Lung (tissue), 12 donors: ENCODE measurements around the gene SLC8A2. TPM values are rescaled to one million over a fixed set of nuclear protein-coding genes. Genes with fewer than 3 reads are reported as not detected.
"Not testable (repeated sequence)": the region's sequence is repeated elsewhere in the genome, so short reads cannot be mapped to it uniquely, and the experiment has no call there.

Experiments used
- ATAC-seq: fragments of 200-7000 bp; cut with Tn5 transposase; one replicate; pipeline ENCODE4 v1.9.1; 2020; ENCODE audit warnings: moderate number of reproducible peaks; ENCODE audit not compliant: insufficient read depth, low FRiP score
- DNase-seq, 3 donors: peaks; one replicate each; pipeline ENCODE4 v3.0.0-alpha.2; 2013 to 2017
- H3K27ac ChIP-seq, 2 donors: one replicate each; pipeline ENCODE4 v1.5.1; 2013; ENCODE audit warnings: mild to moderate bottlenecking in 2 of 2, moderate library complexity in 2 of 2, control low read depth in 1 of 2, inconsistent platforms in 1 of 2, low read depth in 1 of 2, low read length in 1 of 2
- H3K27me3 ChIP-seq, 3 donors: one replicate each; pipeline ENCODE4 v1.5.1; 2013; ENCODE audit warnings: low read length in 2 of 3; ENCODE audit not compliant: control insufficient read depth in 3 of 3, insufficient read depth in 3 of 3
- H3K36me3 ChIP-seq, 4 donors: one replicate each; pipeline ENCODE4 v1.5.1; 2013; ENCODE audit warnings: low read length in 4 of 4, mild to moderate bottlenecking in 1 of 4, moderate library complexity in 1 of 4; ENCODE audit not compliant: control insufficient read depth in 4 of 4, insufficient read depth in 4 of 4
- H3K4me1 ChIP-seq, 5 donors: one replicate each; pipeline ENCODE4 v1.5.1; 2013; ENCODE audit warnings: low read length in 5 of 5, mild to moderate bottlenecking in 2 of 5, moderate library complexity in 1 of 5; ENCODE audit not compliant: control insufficient read depth in 5 of 5, insufficient read depth in 5 of 5
- H3K4me3 ChIP-seq: one replicate; pipeline ENCODE4 v1.5.1; 2013; ENCODE audit warnings: mild to moderate bottlenecking, control low read depth, moderate library complexity
- H3K9ac ChIP-seq, 2 donors: one replicate each; pipeline ENCODE4 v1.5.1; 2013; ENCODE audit warnings: low read length in 2 of 2, control low read depth in 1 of 2; ENCODE audit not compliant: insufficient read depth in 1 of 2
- H3K9me3 ChIP-seq, 4 donors: one replicate each; pipeline ENCODE4 v1.5.1; 2013; ENCODE audit warnings: low read length in 3 of 4, mild to moderate bottlenecking in 1 of 4, moderate library complexity in 1 of 4; ENCODE audit not compliant: control insufficient read depth in 4 of 4, insufficient read depth in 3 of 4
- WGBS, 2 donors: extraction: QIAGEN DNeasy Blood & Tissue Kit; methylation state at CpG; one replicate each; pipeline ENCODE4 v1.1.7; 2013; 5-methylcytosine and 5-hydroxymethylcytosine counted together
- polyA plus RNA-seq, 2 donors: library from polyadenylated mRNA; stranded (reverse); fragments of 200-250 nt; gene quantifications; one replicate each; pipeline ENCODE4 v1.2.1, GENCODE V29; 2013
- total RNA-seq, 2 donors: library from RNA; depleted of rRNA in 1 of 2; stranded (reverse); fragments of >200 nt in 1 of 2; gene quantifications; one replicate each; pipeline ENCODE4 v1.2.1, GENCODE V29; 2014 to 2021
- TF ChIP-seq, protein P1 (sequence below): IDR thresholded peaks from 2 replicates; pipeline ENCODE4 v1.5.1; 2012; ENCODE audit warnings: mild to moderate bottlenecking; ENCODE audit errors: control extremely low read depth, extremely low read depth
- donor health status: control.
- donor health status: control.
- donor health status: Bipolar disorder and iron deficiency.
- donor health status: healthy.
- donor health status: DM: yes; HTN: yes; CAD: no.

Gene SLC8A2
- total and polyA plus RNA-seq, 4 donors: 0.10 to 0.26 (median 0.15) TPM

DNA sequence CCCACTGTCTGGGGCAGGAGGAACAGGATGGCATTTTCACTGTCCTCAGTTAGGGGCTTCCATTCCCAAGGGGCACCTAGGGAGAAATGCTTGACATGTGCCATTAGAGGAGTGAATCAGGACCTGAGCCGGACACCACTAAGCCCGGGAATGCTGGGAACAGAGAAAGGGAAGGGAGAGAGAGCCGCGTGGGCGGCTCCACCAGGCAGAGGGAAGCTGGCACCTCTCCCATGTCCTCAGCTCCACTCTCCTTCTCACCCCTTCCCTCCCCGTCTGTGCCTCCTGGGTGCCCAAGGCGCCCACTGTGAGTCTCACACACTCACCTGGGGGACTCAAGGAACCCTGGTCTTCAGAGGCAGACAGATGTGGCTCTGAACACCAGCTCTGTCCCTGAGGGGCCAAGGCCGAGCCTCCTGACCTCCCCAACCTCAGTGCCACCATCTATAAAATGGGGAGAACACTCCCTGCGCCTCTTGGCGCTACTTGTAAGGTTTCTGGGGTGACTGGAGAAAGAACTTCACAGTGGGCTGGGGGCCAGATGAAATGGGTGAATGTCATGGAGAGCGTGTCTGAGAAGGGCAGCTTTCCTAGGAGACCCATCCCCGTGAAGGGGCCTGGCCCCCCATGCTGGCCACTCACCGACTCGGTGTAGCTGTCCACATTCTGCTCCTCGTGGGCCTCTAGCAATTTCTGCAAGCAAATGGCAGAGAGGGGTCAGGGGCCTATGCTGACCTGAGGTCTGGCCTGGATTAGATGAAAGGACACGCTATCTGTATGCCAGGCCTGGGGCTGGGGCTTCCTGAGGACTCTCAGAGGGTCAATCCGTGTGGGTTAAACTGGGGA, 17.6 kb upstream of the SLC8A2 start:
- ATAC-seq: no peak
- no peak overlapping the region for H3K27ac ChIP-seq
- H3K36me3 ChIP-seq: peaks cover 4 to 67% (median 23%) of the 10 kb centered on the region in 4 donors

DNA sequence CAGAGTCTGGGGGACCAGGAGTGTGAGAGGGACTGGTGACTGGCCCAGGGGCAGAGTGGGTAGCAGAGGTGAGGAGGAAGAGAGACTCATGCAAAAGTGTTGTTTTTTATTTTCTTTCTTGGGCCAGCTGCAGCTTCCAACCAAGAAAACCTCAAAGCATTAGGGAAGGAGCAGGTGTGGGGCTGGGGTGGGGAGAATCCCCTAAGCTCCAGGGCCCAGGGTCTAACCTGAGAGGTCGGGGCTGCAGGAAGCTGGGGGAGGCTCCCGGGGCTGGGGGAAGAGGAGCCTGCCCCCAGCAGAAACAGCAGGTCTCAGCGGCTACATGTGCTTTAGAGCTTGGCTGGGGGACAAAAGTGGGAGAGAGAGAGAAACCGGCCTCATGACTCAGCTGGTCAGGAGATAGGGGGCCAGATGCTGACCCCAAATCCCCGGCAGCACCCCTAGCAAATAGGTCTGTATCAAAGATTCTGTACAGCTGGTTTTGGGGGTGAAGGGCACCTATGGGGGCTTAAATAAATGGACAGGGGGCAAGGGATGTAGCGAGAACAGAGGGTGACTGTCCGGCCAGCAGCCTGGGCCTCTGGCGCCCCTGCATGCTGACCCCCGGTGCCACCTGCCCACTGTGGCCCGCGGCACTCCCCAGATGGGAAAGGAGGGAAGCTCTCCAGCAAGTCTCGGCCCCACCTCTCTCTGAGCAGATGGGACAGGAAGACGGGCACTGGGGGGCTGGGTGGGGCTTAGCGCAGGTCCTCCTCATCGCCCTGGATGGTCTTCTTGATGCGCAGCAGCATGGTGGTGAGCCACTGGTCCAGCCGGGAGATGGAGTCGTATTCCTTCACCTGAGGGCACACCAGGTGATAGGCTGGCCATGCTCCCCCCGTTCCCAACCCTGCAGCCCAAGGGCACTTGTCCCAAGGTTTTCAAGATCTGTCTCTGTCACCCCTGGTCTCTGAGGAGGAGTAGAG, 16.1 kb upstream of the SLC8A2 start:
- peaks cover 0 to 13% (median 4%) of the 10 kb centered on the region in 5 donors for H3K4me1 ChIP-seq
- WGBS, 2 donors: 68 to 82% methylated on average over 19 of the region's 19 CpGs
- H3K9ac ChIP-seq: no peak overlapping the region
- no peaks in the 10 kb centered on the region for H3K27me3 ChIP-seq
- ATAC-seq (no peak), DNase-seq (no peak)
- no peak overlapping the region for H3K4me3 ChIP-seq
- peaks cover 0 to 2% (median 0%) of the 10 kb centered on the region in 4 donors for H3K9me3 ChIP-seq
- H3K36me3 ChIP-seq: peaks cover 4 to 54% (median 21%) of the 10 kb centered on the region in 4 donors
- TF ChIP-seq, protein P1, sequence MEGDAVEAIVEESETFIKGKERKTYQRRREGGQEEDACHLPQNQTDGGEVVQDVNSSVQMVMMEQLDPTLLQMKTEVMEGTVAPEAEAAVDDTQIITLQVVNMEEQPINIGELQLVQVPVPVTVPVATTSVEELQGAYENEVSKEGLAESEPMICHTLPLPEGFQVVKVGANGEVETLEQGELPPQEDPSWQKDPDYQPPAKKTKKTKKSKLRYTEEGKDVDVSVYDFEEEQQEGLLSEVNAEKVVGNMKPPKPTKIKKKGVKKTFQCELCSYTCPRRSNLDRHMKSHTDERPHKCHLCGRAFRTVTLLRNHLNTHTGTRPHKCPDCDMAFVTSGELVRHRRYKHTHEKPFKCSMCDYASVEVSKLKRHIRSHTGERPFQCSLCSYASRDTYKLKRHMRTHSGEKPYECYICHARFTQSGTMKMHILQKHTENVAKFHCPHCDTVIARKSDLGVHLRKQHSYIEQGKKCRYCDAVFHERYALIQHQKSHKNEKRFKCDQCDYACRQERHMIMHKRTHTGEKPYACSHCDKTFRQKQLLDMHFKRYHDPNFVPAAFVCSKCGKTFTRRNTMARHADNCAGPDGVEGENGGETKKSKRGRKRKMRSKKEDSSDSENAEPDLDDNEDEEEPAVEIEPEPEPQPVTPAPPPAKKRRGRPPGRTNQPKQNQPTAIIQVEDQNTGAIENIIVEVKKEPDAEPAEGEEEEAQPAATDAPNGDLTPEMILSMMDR: no peak
- H3K27ac ChIP-seq: no peak overlapping the region

More for the DNA sequence above, 17.6 kb upstream of the SLC8A2 start:
- no peak overlapping the region for H3K9ac ChIP-seq
- H3K4me3 ChIP-seq: no peak overlapping the region
- WGBS, 2 donors: 91 to 92% methylated on average over 17 of the region's 17 CpGs
- peaks cover 0 to 2% (median 0%) of the 10 kb centered on the region in 4 donors for H3K9me3 ChIP-seq
- TF ChIP-seq, protein P1: no peak
- no peak for DNase-seq
- no peaks in the 10 kb centered on the region for H3K27me3 ChIP-seq
- peaks cover 0 to 8% (median 0%) of the 10 kb centered on the region in 5 donors for H3K4me1 ChIP-seq

DNA sequence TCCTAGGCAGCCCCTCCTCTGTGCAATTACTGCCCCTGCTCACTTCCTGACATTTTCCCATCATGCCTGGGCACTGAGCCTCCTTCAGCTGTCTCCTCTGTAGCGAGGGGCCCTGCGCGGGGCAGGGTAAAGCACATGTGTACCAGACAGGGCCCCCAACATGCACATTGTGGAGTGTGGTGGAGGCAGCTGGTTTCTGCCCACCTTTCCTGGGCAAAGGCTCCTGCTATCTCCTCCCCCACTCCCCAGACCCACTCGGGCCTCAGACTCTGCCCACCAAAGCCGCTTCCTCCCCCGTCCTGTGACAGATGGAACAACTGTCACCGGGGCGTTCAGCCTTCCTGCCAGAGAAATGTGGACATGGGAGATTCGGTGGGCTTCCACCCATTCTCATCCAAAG, 15.2 kb upstream of the SLC8A2 start:
- H3K4me3 ChIP-seq: no peak overlapping the region
- H3K36me3 ChIP-seq: peaks cover 4 to 45% (median 16%) of the 10 kb centered on the region in 4 donors
- 34 to 60% methylated on average over 9 of the region's 9 CpGs for WGBS, 2 donors
- no peak for DNase-seq
- peaks cover 0 to 2% (median 0%) of the 10 kb centered on the region in 4 donors for H3K9me3 ChIP-seq
- no peak overlapping the region for H3K27ac ChIP-seq
- H3K4me1 ChIP-seq: peaks cover 0 to 13% (median 4%) of the 10 kb centered on the region in 5 donors
- H3K9ac ChIP-seq: no peak overlapping the region
- ATAC-seq: no peak
- H3K27me3 ChIP-seq: no peaks in the 10 kb centered on the region
- TF ChIP-seq, protein P1: no peak

DNA sequence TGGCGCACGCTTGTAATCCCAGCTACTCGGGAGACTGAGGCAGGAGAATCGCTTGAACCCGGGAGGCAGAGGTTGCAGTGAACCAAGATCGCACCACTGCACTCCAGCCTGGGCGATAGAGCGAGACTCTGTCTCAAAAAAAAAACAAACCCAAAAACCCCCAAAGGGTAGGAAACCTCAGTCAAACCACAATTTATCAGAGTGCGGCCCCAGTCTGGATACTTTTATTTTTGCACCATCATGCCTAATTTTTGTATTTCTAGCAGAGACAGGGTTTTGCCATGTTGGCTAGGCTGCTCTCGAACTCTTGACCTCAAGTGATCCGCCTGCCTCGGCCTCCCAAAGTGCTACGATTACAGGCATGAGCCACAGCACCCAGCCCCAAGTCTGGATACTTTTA, 14.5 kb upstream of the SLC8A2 start:
- H3K27ac ChIP-seq, H3K27me3 ChIP-seq, H3K9ac ChIP-seq, H3K9me3 ChIP-seq, DNase-seq, ATAC-seq, H3K4me3 ChIP-seq: not testable (repeated sequence)
- peaks cover 4 to 38% (median 16%) of the 10 kb centered on the region in 4 donors for H3K36me3 ChIP-seq
- peaks cover 0 to 13% (median 4%) of the 10 kb centered on the region in 5 donors for H3K4me1 ChIP-seq
- WGBS, 2 donors: 74 to 81% methylated on average over 13 of the region's 13 CpGs
